Skeletal muscle satellite cell (primary cell): ENCODE results near the gene ZNF497.
A peak's percentile ranks its signal among the peaks of the same experiment; 100 is the strongest.
"Not testable (repeated sequence)": the region's sequence is repeated elsewhere in the genome, so short reads cannot be mapped to it uniquely, and the experiment has no call there.

Experiments
- H3K27me3 ChIP-seq: 2 replicates; pipeline ENCODE4 v1.7.0; 2013; ENCODE audit warnings: low read length; ENCODE audit not compliant: control insufficient read depth, insufficient read depth
- H3K36me3 ChIP-seq: 2 replicates; pipeline ENCODE4 v1.7.0; 2013; ENCODE audit warnings: mild to moderate bottlenecking, control low read depth, low read length; ENCODE audit not compliant: insufficient read depth
- H3K4me1 ChIP-seq: 2 replicates; pipeline ENCODE4 v1.7.0; 2013; ENCODE audit warnings: low read length; ENCODE audit not compliant: control insufficient read depth, insufficient read depth
- H3K4me2 ChIP-seq: 2 replicates; pipeline ENCODE4 v1.7.0; 2013; ENCODE audit warnings: mild to moderate bottlenecking, low read length
- H3K4me3 ChIP-seq: 2 replicates; pipeline ENCODE4 v1.7.0; 2013; ENCODE audit warnings: low read length
- H3K9ac ChIP-seq: 2 replicates; pipeline ENCODE4 v1.7.0; 2013; ENCODE audit warnings: mild to moderate bottlenecking, low read depth, low read length, moderate library complexity
- H3K9me3 ChIP-seq: replicated peaks from 2 replicates; pipeline ENCODE4 v1.7.0; 2013; ENCODE audit warnings: mild to moderate bottlenecking, control low read depth, low read length

Gene ZNF497

GRCh38 chr19:58349590-58349989 lies 13.0 kb downstream of the ZNF497 start:
- H3K36me3 ChIP-seq = peaks cover 8% of the 10 kb centered on the region
- no peak overlapping the region for H3K4me3 ChIP-seq
- no peak overlapping the region for H3K4me2 ChIP-seq
- no peak overlapping the region for H3K9ac ChIP-seq
- peaks cover 11% of the 10 kb centered on the region for H3K4me1 ChIP-seq
- no peaks in the 10 kb centered on the region for H3K9me3 ChIP-seq
- no peaks in the 10 kb centered on the region for H3K27me3 ChIP-seq

GRCh38 chr19:58348080-58348479 lies 14.5 kb downstream of the ZNF497 start:
- H3K9me3 ChIP-seq, H3K36me3 ChIP-seq, H3K27me3 ChIP-seq: not testable (repeated sequence)
- Histone ChIP-seq H3K4me3 (peak overlapping the region; percentile 98), H3K4me1 (peaks cover 11% of the 10 kb centered on the region), H3K9ac (peak overlapping the region; percentile 86), H3K4me2 (peak overlapping the region; percentile 93)

- H3K4me3 ChIP-seq = peak overlapping the region; percentile 98
- peak overlapping the region; percentile 93 for H3K4me2 ChIP-seq
- peak overlapping the region; percentile 86 for H3K9ac ChIP-seq
- no peaks in the 10 kb centered on the region for H3K9me3 ChIP-seq
- H3K4me1 ChIP-seq = peaks cover 11% of the 10 kb centered on the region
- H3K27me3 ChIP-seq = no peaks in the 10 kb centered on the region
- H3K36me3 ChIP-seq = peaks cover 11% of the 10 kb centered on the region
These were observed 15.3 kb downstream of the ZNF497 start for GRCh38 chr19:58346961-58347929.

GRCh38 chr19:58345558-58345957 lies 17.0 kb downstream of the ZNF497 start:
- H3K4me3 ChIP-seq = no peak overlapping the region
- H3K9ac ChIP-seq = no peak overlapping the region
- H3K4me2 ChIP-seq = peak overlapping the region; percentile 40
- H3K9me3 ChIP-seq = no peaks in the 10 kb centered on the region
- H3K27me3 ChIP-seq = no peaks in the 10 kb centered on the region
- peaks cover 11% of the 10 kb centered on the region for H3K4me1 ChIP-seq
- H3K36me3 ChIP-seq = peaks cover 8% of the 10 kb centered on the region

- H3K9ac ChIP-seq = no peak overlapping the region
- H3K4me3 ChIP-seq = no peak overlapping the region
- H3K36me3 ChIP-seq = peaks cover 48% of the 10 kb centered on the region
These were observed 23.6 kb downstream of the ZNF497 start for GRCh38 chr19:58338825-58339558.

GRCh38 chr19:58338336-58338735 lies 24.2 kb downstream of the ZNF497 start:
- no peak overlapping the region for H3K4me3 ChIP-seq
- H3K4me1 ChIP-seq = no peaks in the 10 kb centered on the region
- H3K9ac ChIP-seq = no peak overlapping the region
- H3K4me2 ChIP-seq = no peak overlapping the region
- H3K36me3 ChIP-seq = peaks cover 48% of the 10 kb centered on the region
- no peaks in the 10 kb centered on the region for H3K27me3 ChIP-seq
- H3K9me3 ChIP-seq = no peaks in the 10 kb centered on the region

More at GRCh38 chr19:58338825-58339558, 23.6 kb downstream of the ZNF497 start:
- Histone ChIP-seq H3K4me2 (no peak overlapping the region), H3K4me1 (no peaks in the 10 kb centered on the region), H3K27me3 (no peaks in the 10 kb centered on the region), H3K9me3 (no peaks in the 10 kb centered on the region)

GRCh38 chr19:58336820-58337219 lies 25.7 kb downstream of the ZNF497 start:
- Histone ChIP-seq H3K9me3 (no peaks in the 10 kb centered on the region), H3K36me3 (peaks cover 45% of the 10 kb centered on the region), H3K4me3 (no peak overlapping the region), H3K4me1 (no peaks in the 10 kb centered on the region), H3K4me2 (no peak overlapping the region), H3K9ac (no peak overlapping the region), H3K27me3 (no peaks in the 10 kb centered on the region)

- Histone ChIP-seq H3K4me1 (no peaks in the 10 kb centered on the region), H3K4me2 (no peak overlapping the region), H3K9ac (no peak overlapping the region), H3K4me3 (no peak overlapping the region), H3K27me3 (no peaks in the 10 kb centered on the region), H3K36me3 (peaks cover 40% of the 10 kb centered on the region), H3K9me3 (no peaks in the 10 kb centered on the region)
These were observed 26.3 kb downstream of the ZNF497 start for GRCh38 chr19:58336216-58336615.

GRCh38 chr19:58335630-58336029 lies 26.9 kb downstream of the ZNF497 start:
- Histone ChIP-seq H3K4me1 (peaks cover 3% of the 10 kb centered on the region), H3K36me3 (peaks cover 40% of the 10 kb centered on the region)

GRCh38 chr19:58334691-58335249 lies 27.8 kb downstream of the ZNF497 start:
- Histone ChIP-seq H3K4me1 (peaks cover 9% of the 10 kb centered on the region), H3K4me2 (no peak overlapping the region), H3K9me3 (no peaks in the 10 kb centered on the region), H3K27me3 (no peaks in the 10 kb centered on the region), H3K4me3 (no peak overlapping the region), H3K9ac (no peak overlapping the region), H3K36me3 (peaks cover 36% of the 10 kb centered on the region)

More at GRCh38 chr19:58335630-58336029, 26.9 kb downstream of the ZNF497 start:
- H3K9me3 ChIP-seq = no peaks in the 10 kb centered on the region
- H3K4me2 ChIP-seq = no peak overlapping the region
- H3K9ac ChIP-seq = no peak overlapping the region
- no peaks in the 10 kb centered on the region for H3K27me3 ChIP-seq
- H3K4me3 ChIP-seq = no peak overlapping the region

GRCh38 chr19:58332697-58333096 lies 29.9 kb downstream of the ZNF497 start:
- Histone ChIP-seq H3K4me1 (peaks cover 17% of the 10 kb centered on the region), H3K27me3 (no peaks in the 10 kb centered on the region), H3K36me3 (peaks cover 15% of the 10 kb centered on the region), H3K9ac (no peak overlapping the region), H3K9me3 (no peaks in the 10 kb centered on the region), H3K4me3 (no peak overlapping the region), H3K4me2 (no peak overlapping the region)
